ENCODE measurements around the gene CFB.
"Not testable (repeated sequence)": the region's sequence is repeated elsewhere in the genome, so short reads cannot be mapped to it uniquely, and the experiment has no call there.

CFB gene

DNA sequence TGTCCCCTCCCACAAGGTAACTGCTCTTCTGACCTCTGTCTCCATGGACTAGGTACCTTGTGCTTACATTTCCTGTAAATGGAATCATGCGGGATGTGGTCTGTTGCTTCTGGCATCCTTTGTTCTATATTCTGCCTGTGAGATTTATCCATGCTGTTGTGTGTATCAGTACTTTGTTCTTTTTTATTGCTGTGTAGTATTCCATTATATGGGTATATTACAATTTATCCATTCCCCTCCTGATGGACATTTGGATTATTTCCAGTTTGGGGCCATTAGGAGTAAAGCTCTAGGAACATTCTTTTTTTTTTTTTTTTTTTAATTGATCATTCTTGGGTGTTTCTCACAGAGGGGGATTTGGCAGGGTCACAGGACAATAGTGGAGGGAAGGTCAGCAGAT is 14.9 kb upstream of the CFB start:
- no peak overlapping the region for H3K27ac ChIP-seq (ENCODE audit: low read depth, low read length)
- H4K8ac ChIP-seq (ENCODE audit: low read depth, low read length) = no peak overlapping the region
- no peaks in the 10 kb centered on the region for H3K79me1 ChIP-seq (ENCODE audit: low read length)
- H2AK5ac ChIP-seq (ENCODE audit: low read length) = no peak overlapping the region
- no peak for DNase-seq
- no peaks in the 10 kb centered on the region for H3K27me3 ChIP-seq (ENCODE audit: insufficient read depth, low read length)
- H3K4me2 ChIP-seq (ENCODE audit: low read length) = no peak overlapping the region
- H3K14ac ChIP-seq (ENCODE audit: low read length) = no peak overlapping the region
- no peaks in the 10 kb centered on the region for H3K9me3 ChIP-seq (ENCODE audit: insufficient read depth, low read depth, low read length)
- H3K4me3 ChIP-seq (ENCODE audit: low read depth, low read length) = no peak overlapping the region
- H3K4ac ChIP-seq (ENCODE audit: low read depth, low read length) = no peak overlapping the region
- WGBS (ENCODE audit: extremely low coverage, insufficient coverage, insufficient read length) = no CpG with 5 or more reads among the region's 1 CpG
- no peak overlapping the region for H4K91ac ChIP-seq (ENCODE audit: low read depth, low read length)
- H4K12ac ChIP-seq (ENCODE audit: low read depth, low read length) = no peak overlapping the region
- H2BK12ac ChIP-seq (ENCODE audit: low read length) = no peak overlapping the region
- no peaks in the 10 kb centered on the region for H3K4me1 ChIP-seq (ENCODE audit: control insufficient read depth in 1 of 2, insufficient read depth in 2 of 2, low read length in 2 of 2)
- H3K79me2 ChIP-seq (ENCODE audit: control insufficient read depth, insufficient read depth, low read length, poor library complexity) = no peaks in the 10 kb centered on the region
- H2BK5ac ChIP-seq (ENCODE audit: low read depth, low read length, poor library complexity) = no peak overlapping the region
- no peak overlapping the region for H3K23ac ChIP-seq (ENCODE audit: low read length)
- H2BK120ac ChIP-seq (ENCODE audit: insufficient read depth, low read length, poor library complexity) = no peak overlapping the region
- H3K9ac ChIP-seq (ENCODE audit: low read length) = no peak overlapping the region
- H2AFZ ChIP-seq (ENCODE audit: insufficient read depth, low read length, poor library complexity) = no peak overlapping the region
- no peak overlapping the region for H3K18ac ChIP-seq (ENCODE audit: low read length)
- H3K36me3 ChIP-seq (ENCODE audit: control insufficient read depth in 1 of 2, insufficient read depth in 2 of 2, low read length in 2 of 2) = no peaks in the 10 kb centered on the region

GRCh38 chr6:31932137-31932536 is 13.8 kb upstream of the CFB start:
- not testable (repeated sequence) for H3K36me3 ChIP-seq (ENCODE audit: control insufficient read depth in 1 of 2, insufficient read depth in 2 of 2, low read length in 2 of 2); H3K4me1 ChIP-seq (ENCODE audit: control insufficient read depth in 1 of 2, insufficient read depth in 2 of 2, low read length in 2 of 2); H3K27ac ChIP-seq (ENCODE audit: low read depth, low read length); H2BK12ac ChIP-seq (ENCODE audit: low read length); H3K4ac ChIP-seq (ENCODE audit: low read depth, low read length); H2AFZ ChIP-seq (ENCODE audit: insufficient read depth, low read length, poor library complexity); H3K23ac ChIP-seq (ENCODE audit: low read length); H4K91ac ChIP-seq (ENCODE audit: low read depth, low read length); H3K14ac ChIP-seq (ENCODE audit: low read length); H3K79me2 ChIP-seq (ENCODE audit: control insufficient read depth, insufficient read depth, low read length, poor library complexity); H4K12ac ChIP-seq (ENCODE audit: low read depth, low read length); H2AK5ac ChIP-seq (ENCODE audit: low read length); H3K79me1 ChIP-seq (ENCODE audit: low read length); H3K4me2 ChIP-seq (ENCODE audit: low read length); H3K9ac ChIP-seq (ENCODE audit: low read length); H2BK120ac ChIP-seq (ENCODE audit: insufficient read depth, low read length, poor library complexity); H3K4me3 ChIP-seq (ENCODE audit: low read depth, low read length); H2BK5ac ChIP-seq (ENCODE audit: low read depth, low read length, poor library complexity); DNase-seq; H4K8ac ChIP-seq (ENCODE audit: low read depth, low read length); H3K27me3 ChIP-seq (ENCODE audit: insufficient read depth, low read length); H3K9me3 ChIP-seq (ENCODE audit: insufficient read depth, low read depth, low read length); H3K18ac ChIP-seq (ENCODE audit: low read length)
- WGBS (ENCODE audit: extremely low coverage, insufficient coverage, insufficient read length) = no CpG with 5 or more reads among the region's 32 CpGs

DNA sequence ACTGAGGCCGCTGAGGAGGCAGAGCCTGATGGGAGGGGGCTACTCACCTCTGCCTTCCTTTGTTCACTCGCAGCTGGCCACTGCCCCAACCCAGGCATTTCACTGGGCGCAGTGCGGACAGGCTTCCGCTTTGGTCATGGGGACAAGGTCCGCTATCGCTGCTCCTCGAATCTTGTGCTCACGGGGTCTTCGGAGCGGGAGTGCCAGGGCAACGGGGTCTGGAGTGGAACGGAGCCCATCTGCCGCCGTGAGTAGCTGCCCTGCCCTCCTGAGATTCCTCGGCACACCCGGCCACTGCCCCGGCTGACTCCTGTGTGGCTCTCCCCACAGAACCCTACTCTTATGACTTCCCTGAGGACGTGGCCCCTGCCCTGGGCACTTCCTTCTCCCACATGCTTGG is 12.4 kb upstream of the CFB start:
- Histone ChIP-seq H3K36me3 (ENCODE audit: control insufficient read depth in 1 of 2, insufficient read depth in 2 of 2, low read length in 2 of 2) (no peaks in the 10 kb centered on the region), H4K8ac (ENCODE audit: low read depth, low read length) (no peak overlapping the region), H2BK12ac (ENCODE audit: low read length) (no peak overlapping the region), H3K4me3 (ENCODE audit: low read depth, low read length) (no peak overlapping the region), H3K4ac (ENCODE audit: low read depth, low read length) (no peak overlapping the region), H3K4me1 (ENCODE audit: control insufficient read depth in 1 of 2, insufficient read depth in 2 of 2, low read length in 2 of 2) (no peaks in the 10 kb centered on the region), H3K4me2 (ENCODE audit: low read length) (no peak overlapping the region), H2AK5ac (ENCODE audit: low read length) (no peak overlapping the region), H3K79me2 (ENCODE audit: control insufficient read depth, insufficient read depth, low read length, poor library complexity) (no peaks in the 10 kb centered on the region), H3K79me1 (ENCODE audit: low read length) (no peaks in the 10 kb centered on the region), H4K12ac (ENCODE audit: low read depth, low read length) (no peak overlapping the region), H4K91ac (ENCODE audit: low read depth, low read length) (no peak overlapping the region), H3K9me3 (ENCODE audit: insufficient read depth, low read depth, low read length) (no peaks in the 10 kb centered on the region), H2AFZ (ENCODE audit: insufficient read depth, low read length, poor library complexity) (no peak overlapping the region), H3K18ac (ENCODE audit: low read length) (no peak overlapping the region), H3K23ac (ENCODE audit: low read length) (no peak overlapping the region), H3K14ac (ENCODE audit: low read length) (no peak overlapping the region), H3K27me3 (ENCODE audit: insufficient read depth, low read length) (no peaks in the 10 kb centered on the region), H2BK5ac (ENCODE audit: low read depth, low read length, poor library complexity) (no peak overlapping the region), H2BK120ac (ENCODE audit: insufficient read depth, low read length, poor library complexity) (no peak overlapping the region), H3K9ac (ENCODE audit: low read length) (no peak overlapping the region), H3K27ac (ENCODE audit: low read depth, low read length) (no peak overlapping the region)
- no CpG with 5 or more reads among the region's 19 CpGs for WGBS (ENCODE audit: extremely low coverage, insufficient coverage, insufficient read length)
- no peak for DNase-seq

DNA sequence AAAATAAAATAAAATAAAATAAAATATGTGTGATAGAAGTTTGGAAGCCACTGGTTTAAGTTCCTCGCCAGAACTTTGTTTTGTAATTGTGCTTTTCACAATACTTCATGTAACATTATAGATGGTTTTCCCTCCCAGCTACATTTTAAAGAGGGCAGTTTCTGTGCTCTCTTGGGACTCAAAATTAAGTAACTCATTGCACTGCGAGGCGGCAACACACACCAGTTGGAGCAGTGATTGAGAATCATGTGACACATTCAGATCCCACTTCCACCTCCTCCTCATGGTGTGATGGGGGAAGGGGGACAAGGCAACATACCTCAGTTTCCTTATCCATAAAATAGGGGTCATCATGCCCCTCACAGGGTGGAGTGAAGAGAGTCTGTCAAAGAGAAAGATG is 10.9 kb upstream of the CFB start:
- H3K9ac ChIP-seq (ENCODE audit: low read length) = no peak overlapping the region
- no peak overlapping the region for H4K8ac ChIP-seq (ENCODE audit: low read depth, low read length)
- H3K79me1 ChIP-seq (ENCODE audit: low read length) = no peaks in the 10 kb centered on the region
- no peaks in the 10 kb centered on the region for H3K9me3 ChIP-seq (ENCODE audit: insufficient read depth, low read depth, low read length)
- no CpG with 5 or more reads among the region's 3 CpGs for WGBS (ENCODE audit: extremely low coverage, insufficient coverage, insufficient read length)
- H4K91ac ChIP-seq (ENCODE audit: low read depth, low read length) = no peak overlapping the region
- no peak overlapping the region for H3K4me2 ChIP-seq (ENCODE audit: low read length)
- H3K14ac ChIP-seq (ENCODE audit: low read length) = no peak overlapping the region
- H2BK120ac ChIP-seq (ENCODE audit: insufficient read depth, low read length, poor library complexity) = no peak overlapping the region
- no peak overlapping the region for H3K4me3 ChIP-seq (ENCODE audit: low read depth, low read length)
- no peaks in the 10 kb centered on the region for H3K27me3 ChIP-seq (ENCODE audit: insufficient read depth, low read length)
- no peak overlapping the region for H3K23ac ChIP-seq (ENCODE audit: low read length)
- no peak overlapping the region for H3K27ac ChIP-seq (ENCODE audit: low read depth, low read length)
- H2AK5ac ChIP-seq (ENCODE audit: low read length) = no peak overlapping the region
- DNase-seq = no peak
- H3K79me2 ChIP-seq (ENCODE audit: control insufficient read depth, insufficient read depth, low read length, poor library complexity) = no peaks in the 10 kb centered on the region
- no peak overlapping the region for H4K12ac ChIP-seq (ENCODE audit: low read depth, low read length)
- H2BK12ac ChIP-seq (ENCODE audit: low read length) = no peak overlapping the region
- H3K36me3 ChIP-seq (ENCODE audit: control insufficient read depth in 1 of 2, insufficient read depth in 2 of 2, low read length in 2 of 2) = no peaks in the 10 kb centered on the region
- no peak overlapping the region for H3K4ac ChIP-seq (ENCODE audit: low read depth, low read length)
- H3K4me1 ChIP-seq (ENCODE audit: control insufficient read depth in 1 of 2, insufficient read depth in 2 of 2, low read length in 2 of 2) = no peaks in the 10 kb centered on the region
- no peak overlapping the region for H3K18ac ChIP-seq (ENCODE audit: low read length)
- no peak overlapping the region for H2BK5ac ChIP-seq (ENCODE audit: low read depth, low read length, poor library complexity)
- H2AFZ ChIP-seq (ENCODE audit: insufficient read depth, low read length, poor library complexity) = no peak overlapping the region
